OCI-M1 (cell line): ENCODE measurements around the gene TXNRD2.
"Not testable (repeated sequence)": the region's sequence is repeated elsewhere in the genome, so short reads cannot be mapped to it uniquely, and the experiment has no call there.

ENCODE experiments used
- DNase-seq: peaks from one replicate; lab custom pipeline; 2025; lab: John Stamatoyannopoulos, UW

Gene TXNRD2

DNA sequence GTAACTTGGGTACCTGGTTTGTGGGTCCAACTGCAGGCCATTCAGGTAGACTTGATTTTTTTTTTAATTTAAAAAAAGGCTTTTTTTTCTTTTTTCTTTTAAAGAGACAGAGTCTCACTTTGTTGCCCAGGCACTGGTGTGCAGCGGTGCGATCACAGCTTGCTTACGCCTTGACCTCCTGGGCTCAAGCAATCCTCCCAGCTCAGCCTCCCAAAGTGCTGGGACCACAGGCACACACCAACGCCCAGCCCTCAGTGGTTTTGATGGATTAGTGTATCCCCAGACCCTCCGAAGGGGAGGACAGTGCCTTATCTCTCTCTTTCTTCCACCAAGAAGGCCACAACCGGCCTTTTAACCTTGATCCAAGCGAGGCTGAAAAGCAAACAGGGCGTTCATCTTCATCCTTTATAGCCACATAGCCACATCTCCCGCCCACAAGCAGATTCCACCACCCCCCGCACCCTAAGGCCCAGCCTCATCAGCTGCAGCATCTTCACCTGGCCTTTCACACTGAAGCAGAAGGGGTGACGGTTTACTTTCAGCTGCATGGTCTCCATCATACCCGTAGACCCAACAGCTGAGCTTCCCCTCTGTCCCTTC is 17.6 kb downstream of the TXNRD2 start:
- no peak for DNase-seq

DNA sequence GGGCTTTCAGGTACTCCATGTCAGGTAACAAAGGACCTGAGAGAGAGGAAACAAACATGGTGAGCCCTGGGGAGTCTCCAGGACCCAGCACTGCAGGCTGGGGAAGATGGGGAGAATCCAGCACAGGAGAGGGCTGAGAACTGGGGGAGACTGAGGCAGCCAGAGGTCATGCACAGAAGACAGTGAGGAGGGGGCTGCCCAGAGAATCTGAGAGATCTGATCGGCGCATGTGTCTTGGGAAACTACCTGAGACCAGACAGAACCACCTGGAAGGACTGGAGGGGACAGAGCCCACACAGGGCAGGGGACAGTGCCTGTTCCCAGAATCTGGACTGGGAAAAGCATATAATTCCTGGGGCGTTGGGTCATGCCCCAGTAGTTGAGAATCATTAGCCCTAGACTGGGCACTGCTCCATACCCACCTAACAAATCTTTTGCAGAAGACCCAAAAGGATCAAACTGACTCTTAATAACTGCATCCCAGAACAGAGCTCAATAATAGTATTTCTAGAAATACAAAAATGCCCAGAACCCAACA is 20.0 kb downstream of the TXNRD2 start:
- DNase-seq: no peak

DNA sequence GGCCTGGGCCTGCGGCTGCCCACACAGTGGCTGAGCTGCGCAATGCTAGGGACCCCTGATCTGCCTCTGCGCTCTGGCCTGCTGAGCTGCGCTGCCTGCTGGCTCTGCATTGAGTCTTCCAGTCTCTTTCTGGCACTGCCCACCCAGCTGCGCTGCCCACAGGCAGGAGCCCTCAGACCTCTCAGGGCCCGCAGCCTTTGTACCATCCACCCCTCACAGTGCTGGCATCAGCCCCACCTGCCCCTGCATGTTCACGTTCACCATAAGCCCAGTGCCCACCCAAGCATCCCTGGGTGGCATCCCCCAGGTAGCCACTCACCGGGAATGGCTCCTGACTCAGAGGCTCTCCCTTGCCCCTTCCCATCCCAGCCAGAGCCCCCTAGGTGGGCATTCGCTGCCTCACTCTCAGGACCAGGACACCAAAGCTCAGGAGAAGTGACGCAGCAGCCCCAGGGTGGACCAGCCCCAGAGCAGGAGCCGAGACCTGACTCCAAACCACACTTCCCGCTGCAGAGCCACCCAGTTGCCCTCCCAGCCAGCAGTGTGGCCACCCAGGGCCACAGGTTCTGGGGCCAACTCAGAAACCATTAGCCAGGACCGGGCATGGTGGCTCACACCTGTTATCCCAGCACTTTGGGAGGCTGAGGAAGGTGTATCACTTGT is 21.8 kb downstream of the TXNRD2 start:
- DNase-seq: no peak

GRCh38 chr22:19918332-19919106 is 23.1 kb downstream of the TXNRD2 start:
- no peak for DNase-seq

DNA sequence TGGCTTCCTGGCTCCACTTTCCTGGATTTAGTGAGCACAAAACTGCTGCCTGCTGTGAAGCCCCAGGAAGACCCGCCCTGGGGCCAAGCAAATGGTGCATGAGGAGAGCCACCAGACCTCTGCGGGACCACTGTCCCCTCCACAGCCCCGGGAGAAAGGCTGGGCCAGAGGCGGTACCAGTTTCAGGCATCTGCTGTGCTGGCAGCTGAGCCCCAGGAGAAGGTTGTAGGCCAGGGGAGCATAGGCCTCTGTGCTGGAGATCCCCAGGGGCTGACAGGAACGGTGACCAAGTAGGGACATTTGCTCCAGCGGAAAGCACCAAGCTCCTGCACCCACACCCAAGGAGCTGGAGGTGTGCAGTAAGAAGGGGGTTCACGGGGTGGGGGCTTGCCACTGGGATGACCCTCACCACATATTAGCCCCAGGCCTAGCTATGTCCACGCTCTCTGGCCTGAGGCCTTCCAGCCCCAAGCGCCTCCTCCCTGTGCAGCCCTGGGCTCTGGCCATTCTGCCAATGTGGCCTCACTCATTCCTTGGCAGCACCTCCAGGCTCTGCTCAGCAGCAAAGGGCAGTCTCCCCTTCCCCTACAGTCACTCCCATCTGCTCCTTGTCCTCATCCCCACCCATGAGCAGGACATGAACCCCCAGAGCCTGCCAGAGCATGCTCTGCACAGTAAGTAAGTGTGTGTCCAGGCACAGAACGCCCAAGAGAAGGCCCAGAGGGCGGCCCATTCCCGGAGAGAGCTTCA is 24.1 kb downstream of the TXNRD2 start:
- DNase-seq: no peak

GRCh38 chr22:19916941-19917340 is 24.7 kb downstream of the TXNRD2 start:
- no peak for DNase-seq

DNA sequence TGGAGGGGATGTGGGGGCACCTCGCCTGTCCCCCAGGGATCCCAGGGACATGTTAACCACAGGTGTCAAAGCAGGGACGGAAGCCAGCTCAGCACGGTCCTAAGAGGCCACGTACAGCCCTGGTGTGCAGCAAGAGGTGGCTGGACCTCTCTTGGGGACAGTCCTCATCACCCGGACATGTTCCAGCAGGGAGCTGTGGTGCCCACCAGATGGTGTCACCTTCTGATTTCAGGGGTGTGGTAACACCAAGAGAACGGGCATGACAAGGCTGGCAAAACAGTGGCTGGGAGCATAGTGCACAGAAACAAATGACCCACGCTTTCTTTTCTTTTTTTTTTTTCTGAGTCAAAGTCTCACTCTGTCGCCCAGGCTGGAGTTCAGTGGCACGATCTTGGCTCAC is 25.6 kb downstream of the TXNRD2 start:
- no peak for DNase-seq

DNA sequence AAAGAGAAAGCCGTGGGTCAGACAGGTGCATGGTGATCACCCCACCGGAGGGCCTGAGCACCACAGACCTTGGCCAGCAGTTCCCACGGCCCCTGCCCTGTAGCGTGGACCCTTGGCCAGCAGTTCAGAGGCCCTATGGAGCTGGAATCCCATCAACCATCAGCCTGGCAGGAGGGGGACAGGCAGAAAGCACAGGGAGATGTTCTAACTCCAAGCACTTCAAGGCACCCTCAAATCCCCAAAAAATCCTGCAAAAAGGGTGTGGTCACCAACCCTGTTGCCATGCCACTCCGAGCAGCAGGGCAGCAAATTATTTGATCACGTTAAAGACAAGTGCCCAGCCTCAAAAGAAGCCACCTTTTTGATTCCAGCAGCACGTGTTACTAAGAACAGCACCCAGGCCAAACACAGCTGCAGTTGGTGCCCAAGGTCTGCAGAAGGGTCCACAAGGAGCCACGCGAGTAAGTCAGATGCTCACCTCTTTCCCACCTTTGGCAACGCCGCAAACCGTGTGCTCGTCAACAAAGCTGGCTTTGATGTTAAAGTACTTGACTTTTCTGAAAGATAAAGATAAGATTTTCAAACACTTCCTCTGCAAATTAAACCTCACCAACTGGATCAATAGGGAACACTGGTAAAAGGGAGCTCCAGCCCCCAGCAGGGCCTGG is 26.2 kb downstream of the TXNRD2 start:
- DNase-seq: no peak

DNA sequence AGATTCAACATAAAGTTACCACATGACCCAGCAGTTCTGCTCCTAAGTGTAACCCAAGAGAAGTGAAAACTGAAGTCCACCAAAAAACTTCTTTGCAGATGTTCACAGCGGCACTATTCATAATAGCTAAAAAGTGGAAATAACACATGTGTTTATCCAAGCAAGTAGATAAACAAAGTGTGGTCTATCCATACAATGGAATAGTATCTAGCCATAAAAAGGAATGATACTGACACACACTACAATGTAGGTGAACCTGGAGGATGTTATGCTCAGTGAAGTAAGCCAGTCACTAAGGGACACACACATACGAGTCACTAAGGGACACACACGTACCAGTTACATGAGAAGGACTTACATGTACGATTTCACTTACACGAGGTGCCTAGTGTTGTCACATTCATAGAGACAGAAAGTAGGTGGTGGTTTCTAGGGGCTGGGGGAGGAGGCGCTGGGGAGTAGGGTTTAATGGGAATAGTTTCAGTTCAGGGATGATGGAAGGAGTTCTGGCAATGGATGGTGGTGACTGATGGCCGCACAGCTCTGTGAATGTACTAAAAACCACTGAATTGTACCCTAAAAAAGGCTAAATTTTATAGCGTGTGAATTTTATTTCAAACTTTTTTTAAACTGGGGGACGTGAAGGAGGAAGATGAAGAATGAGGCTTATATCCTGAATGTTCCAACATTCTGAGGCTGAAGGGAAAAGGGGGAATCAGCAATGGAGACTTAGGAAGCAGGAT is 27.2 kb downstream of the TXNRD2 start:
- no peak for DNase-seq

DNA sequence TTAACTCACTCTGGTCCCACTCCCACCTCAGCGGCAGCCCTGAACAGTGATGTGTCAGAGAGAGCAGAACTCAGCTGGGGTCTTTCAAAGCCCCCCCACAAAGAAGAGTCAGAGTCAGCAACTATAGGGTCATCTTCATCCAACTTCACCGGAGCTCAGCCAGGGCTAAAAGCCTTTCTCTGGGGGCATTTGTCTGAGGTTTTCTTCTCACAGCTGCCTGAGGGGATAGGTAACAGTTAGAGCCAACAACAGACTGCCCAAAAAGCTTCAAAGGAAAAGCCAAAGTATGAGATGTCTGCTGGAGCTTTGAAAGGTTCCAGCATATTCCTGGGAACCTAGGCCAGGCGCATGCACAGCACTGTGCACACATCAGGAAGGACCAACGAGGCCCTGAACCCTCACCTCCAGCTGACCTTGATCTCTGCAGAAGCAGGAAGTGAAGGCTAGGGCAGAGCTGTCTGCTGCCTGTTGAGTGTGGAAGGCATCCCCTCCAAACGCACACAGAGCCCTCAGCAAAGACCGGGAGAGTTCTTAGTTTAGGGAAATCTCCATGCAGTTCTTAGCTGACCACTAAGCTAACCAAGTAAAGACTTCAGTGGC is 28.2 kb downstream of the TXNRD2 start:
- no peak for DNase-seq

DNA sequence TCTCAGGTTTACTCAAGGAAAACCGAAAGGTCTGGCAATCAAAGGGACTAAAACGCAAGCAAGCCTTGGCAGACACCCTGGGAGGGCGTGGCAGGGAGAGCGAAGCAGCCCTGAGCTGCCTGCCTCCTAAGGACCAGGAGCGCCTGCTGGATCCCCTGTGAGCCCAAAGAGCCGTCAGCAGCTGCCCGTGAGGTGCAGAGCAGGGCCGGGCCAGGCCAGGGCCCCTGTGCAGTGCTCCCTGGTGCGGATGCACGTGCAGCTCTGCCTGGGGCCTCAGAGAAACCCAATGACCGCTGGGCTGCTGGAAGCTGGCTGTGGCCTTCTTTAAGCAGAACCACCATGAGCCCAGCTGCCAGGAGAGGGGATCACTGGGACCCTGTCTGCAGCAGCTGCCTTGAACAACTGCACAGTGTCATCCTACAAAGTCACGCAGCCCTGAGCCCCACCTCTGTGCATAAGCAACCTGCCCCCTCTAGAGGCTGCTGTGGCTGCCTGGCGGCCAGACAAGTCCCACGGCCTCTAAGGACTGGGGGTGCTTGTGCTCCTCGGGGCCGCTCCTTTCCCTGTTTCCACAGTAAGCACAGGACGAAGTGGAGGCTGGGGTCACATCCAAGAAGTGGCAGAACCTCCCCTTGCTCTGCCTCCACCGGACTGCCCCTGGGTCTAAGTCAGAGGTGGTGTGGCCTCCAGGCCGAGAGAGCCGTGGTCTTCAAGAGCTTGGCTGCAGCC is 29.2 kb downstream of the TXNRD2 start:
- DNase-seq: no peak

DNA sequence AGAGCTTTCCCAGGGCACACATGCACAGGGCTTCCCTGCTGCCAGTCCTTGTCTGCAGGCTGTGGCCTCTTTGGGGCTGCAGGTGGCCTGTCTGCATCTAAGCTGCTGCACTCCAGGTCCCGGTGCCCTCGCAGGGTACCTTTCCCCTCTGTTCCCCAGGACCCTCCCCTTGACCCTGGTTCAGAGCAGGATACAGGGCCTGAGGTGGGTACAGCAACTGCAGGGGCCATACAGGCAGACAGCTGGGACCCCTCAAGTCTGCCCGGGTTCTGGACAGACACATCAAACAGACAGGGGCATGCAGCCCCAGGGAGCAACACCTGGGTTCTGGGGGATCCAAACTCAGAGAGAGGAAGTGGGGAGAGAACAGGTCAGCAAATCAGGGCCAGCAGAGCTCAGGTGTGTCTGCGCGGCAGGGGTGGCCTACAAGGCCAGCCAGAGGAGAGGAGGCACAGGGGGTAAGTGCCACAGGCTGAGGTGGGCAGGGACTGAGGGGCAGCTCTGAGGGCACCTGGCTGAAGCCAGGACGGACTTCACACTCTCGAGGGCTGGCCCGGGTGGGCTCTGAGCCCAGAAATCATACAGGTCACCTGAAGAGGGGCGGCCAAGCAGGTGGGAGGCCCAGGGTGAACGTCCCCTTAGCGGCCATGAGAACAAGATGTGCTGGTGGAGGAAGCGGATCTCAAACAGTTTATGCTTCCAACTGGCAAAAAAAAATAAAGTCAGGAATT is 29.9 kb downstream of the TXNRD2 start:
- no peak for DNase-seq

GRCh38 chr22:19910180-19910744 is 31.4 kb downstream of the TXNRD2 start:
- DNase-seq: no peak

DNA sequence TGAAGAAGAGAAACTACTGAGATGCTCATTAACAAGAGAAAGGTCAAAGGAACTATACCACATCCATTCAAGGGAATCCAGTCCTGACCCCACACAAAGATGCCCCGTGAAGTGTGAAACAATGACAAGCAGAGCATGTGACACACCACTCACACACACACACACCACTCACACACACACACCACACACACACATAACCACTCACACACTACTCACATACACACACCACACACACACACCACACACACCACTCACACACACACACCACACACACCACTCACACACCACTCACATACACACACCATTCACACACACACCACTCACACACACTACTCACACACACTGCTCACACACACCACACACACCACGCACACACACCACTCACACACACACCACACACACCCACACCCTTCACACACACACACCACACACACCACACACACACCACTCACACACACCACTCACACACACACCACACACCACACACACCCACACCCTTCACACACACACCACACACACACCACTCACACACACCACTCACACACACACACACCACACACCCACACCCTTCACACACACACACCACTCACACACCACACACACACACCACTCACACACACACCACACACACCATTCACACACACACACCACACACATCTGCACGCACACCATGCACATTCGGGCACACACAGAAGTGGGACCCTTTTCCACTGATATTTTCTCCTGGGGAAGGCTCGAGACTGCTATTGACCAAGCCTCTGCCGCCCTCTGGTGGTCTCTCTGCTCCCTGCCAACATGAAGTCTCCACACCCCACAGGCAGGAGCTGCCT is 32.1 kb downstream of the TXNRD2 start:
- peak; percentile 94 for DNase-seq

GRCh38 chr22:19907902-19908301 is 33.7 kb downstream of the TXNRD2 start:
- DNase-seq: not testable (repeated sequence)

GRCh38 chr22:19906864-19907263 is 34.8 kb downstream of the TXNRD2 start:
- not testable (repeated sequence) for DNase-seq

DNA sequence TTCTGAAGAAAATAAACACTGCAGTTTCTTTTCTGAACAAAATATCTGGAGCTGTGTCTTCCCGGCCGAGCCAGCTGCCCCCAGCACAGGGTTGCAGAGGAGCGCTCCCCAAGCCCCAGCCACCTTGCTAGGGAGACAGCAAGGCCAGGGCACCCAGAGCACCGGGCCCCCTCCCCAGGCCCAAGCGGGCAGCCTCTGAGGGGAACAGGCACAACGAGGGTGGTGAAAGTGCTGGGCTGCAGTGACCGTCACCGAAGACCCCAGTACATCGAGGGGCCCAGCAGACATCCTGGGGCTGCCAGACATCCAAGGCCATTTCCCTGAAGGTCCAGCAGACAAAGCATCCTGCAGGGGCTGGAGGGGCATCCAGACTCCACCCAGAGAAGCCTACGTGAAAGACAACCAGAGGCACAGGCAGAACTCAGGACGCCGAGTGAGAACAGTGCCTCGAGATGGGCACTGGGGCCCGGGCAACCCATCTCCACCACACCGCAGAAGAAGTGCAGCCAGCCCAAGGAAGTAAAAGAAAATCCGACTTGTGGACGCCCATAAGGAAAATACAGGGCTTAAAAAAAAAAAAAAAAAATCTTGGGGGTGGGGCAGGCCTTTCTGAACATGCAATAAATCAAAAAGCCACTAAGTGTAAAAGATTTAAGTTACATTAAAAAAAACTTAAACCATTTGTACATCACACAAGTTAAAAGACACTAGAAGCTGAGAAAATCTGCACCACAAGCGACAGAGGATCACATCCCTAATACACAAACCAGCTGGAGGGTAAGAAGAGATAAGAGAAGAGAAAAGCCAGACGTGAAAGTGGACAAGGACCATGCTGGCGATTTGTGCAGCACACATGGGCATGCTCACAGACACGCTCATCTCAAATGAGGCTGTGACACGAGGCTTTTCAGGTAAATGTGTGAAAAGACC is 36.0 kb downstream of the TXNRD2 start:
- DNase-seq: no peak
